Mammary epithelial cell (primary cell): ENCODE data around the gene PRKCA.

Experiments
- EZH2 ChIP-seq: IDR thresholded peaks from 2 replicates; pipeline ENCODE4 v1.6.1; 2012; ENCODE audit warnings: low read length, inconsistent platforms, borderline replicate concordance
- TF ChIP-seq, protein P1 (sequence below), 2 donors: IDR thresholded peaks in 1 of 2; conservative IDR thresholded peaks in 1 of 2; 2 replicates each; pipeline ENCODE4 v1.5.1; 2011 to 2012; ENCODE audit warnings: inconsistent platforms in 2 of 2, low read length in 2 of 2, mild to moderate bottlenecking in 2 of 2, control low read depth in 1 of 2, low read depth in 1 of 2; ENCODE audit not compliant: insufficient read depth in 1 of 2; ENCODE audit errors: extremely low read depth in 1 of 2

DNA sequence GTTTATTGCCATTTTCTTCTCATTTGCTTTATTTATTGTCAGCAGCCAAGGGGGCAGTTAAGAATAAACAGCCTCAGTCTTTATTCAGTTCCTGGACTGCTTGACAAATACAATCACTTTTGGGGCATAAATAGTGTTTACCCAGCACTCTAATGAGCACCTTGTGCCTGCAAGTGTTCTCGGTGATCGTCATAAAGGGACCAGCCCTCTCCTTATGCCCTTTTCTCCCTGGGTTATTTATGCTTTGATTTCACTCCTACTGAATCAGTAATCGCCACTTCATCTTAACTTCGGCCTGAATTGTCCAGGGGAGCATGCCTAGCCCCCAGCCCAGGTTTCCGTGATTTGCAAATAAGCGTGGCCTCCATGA, 476.8 kb downstream of the PRKCA start:
- TF ChIP-seq, protein P1, sequence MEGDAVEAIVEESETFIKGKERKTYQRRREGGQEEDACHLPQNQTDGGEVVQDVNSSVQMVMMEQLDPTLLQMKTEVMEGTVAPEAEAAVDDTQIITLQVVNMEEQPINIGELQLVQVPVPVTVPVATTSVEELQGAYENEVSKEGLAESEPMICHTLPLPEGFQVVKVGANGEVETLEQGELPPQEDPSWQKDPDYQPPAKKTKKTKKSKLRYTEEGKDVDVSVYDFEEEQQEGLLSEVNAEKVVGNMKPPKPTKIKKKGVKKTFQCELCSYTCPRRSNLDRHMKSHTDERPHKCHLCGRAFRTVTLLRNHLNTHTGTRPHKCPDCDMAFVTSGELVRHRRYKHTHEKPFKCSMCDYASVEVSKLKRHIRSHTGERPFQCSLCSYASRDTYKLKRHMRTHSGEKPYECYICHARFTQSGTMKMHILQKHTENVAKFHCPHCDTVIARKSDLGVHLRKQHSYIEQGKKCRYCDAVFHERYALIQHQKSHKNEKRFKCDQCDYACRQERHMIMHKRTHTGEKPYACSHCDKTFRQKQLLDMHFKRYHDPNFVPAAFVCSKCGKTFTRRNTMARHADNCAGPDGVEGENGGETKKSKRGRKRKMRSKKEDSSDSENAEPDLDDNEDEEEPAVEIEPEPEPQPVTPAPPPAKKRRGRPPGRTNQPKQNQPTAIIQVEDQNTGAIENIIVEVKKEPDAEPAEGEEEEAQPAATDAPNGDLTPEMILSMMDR (conservative IDR thresholded peaks at IDR 0.05 in 1 of 2, IDR thresholded peaks at IDR 0.05 in 1 of 2; ENCODE audit: extremely low read depth in 1 of 2, insufficient read depth in 1 of 2, low read depth in 1 of 2, low read length in 2 of 2) = no peak
- TF ChIP-seq EZH2 = no peak
